ENCODE results near the gene PTGIS.

Gene PTGIS

GRCh38 chr20:49580813-49581174, 12.9 kb upstream of the PTGIS start:
- TF ChIP-seq CTCF (IDR thresholded peaks at IDR 0.05; ENCODE audit: borderline replicate concordance, insufficient read depth, low read depth, low read length), result no peak
- no peak overlapping the region for H3K4me3 ChIP-seq (ENCODE audit: low read depth, low read length)

- H3K4me3 ChIP-seq (ENCODE audit: low read depth, low read length), result no peak overlapping the region
- TF ChIP-seq CTCF (IDR thresholded peaks at IDR 0.05; ENCODE audit: borderline replicate concordance, insufficient read depth, low read depth, low read length), result no peak
These were observed 12.2 kb upstream of the PTGIS start for GRCh38 chr20:49579874-49580812.

GRCh38 chr20:49579195-49579594, 11.3 kb upstream of the PTGIS start:
- no peak overlapping the region for H3K4me3 ChIP-seq (ENCODE audit: low read depth, low read length)
- TF ChIP-seq CTCF (IDR thresholded peaks at IDR 0.05; ENCODE audit: borderline replicate concordance, insufficient read depth, low read depth, low read length), result no peak

GRCh38 chr20:49578436-49578835, 10.5 kb upstream of the PTGIS start:
- no peak for TF ChIP-seq CTCF (IDR thresholded peaks at IDR 0.05; ENCODE audit: borderline replicate concordance, insufficient read depth, low read depth, low read length)
- H3K4me3 ChIP-seq (ENCODE audit: low read depth, low read length), result no peak overlapping the region

GRCh38 chr20:49575551-49576060, 7.7 kb upstream of the PTGIS start:
- no peak overlapping the region for H3K4me3 ChIP-seq (ENCODE audit: low read depth, low read length)
- no peak for TF ChIP-seq CTCF (IDR thresholded peaks at IDR 0.05; ENCODE audit: borderline replicate concordance, insufficient read depth, low read depth, low read length)

GRCh38 chr20:49573900-49574416, 6.0 kb upstream of the PTGIS start:
- no peak for TF ChIP-seq CTCF (IDR thresholded peaks at IDR 0.05; ENCODE audit: borderline replicate concordance, insufficient read depth, low read depth, low read length)
- no peak overlapping the region for H3K4me3 ChIP-seq (ENCODE audit: low read depth, low read length)

GRCh38 chr20:49572857-49573256, 4.9 kb upstream of the PTGIS start:
- no peak overlapping the region for H3K4me3 ChIP-seq (ENCODE audit: low read depth, low read length)
- no peak for TF ChIP-seq CTCF (IDR thresholded peaks at IDR 0.05; ENCODE audit: borderline replicate concordance, insufficient read depth, low read depth, low read length)

Data from GM12875 (cell line).